ENCODE data around the gene IL12RB2.

- TF ChIP-seq CTCF (IDR thresholded peaks at IDR 0.05) (no peak), POLR2A (IDR thresholded peaks at IDR 0.05) (no peak)
Measured at GRCh38 chr1:67262735-67263134, 44.9 kb upstream of the IL12RB2 start.
